Measurements from ENCODE around the gene GAL3ST3.
"Not testable (repeated sequence)": the region's sequence is repeated elsewhere in the genome, so short reads cannot be mapped to it uniquely, and the experiment has no call there.

The GAL3ST3 gene

GRCh38 chr11:66078949-66079348 lies 30.0 kb upstream of the GAL3ST3 start:
- Histone ChIP-seq H3K4me1 (ENCODE audit: control insufficient read depth, insufficient read depth, low read length) (peaks cover 43% of the 10 kb centered on the region), H3K36me3 (ENCODE audit: insufficient read depth, low read length) (peaks cover 22% of the 10 kb centered on the region)
- not testable (repeated sequence) for H3K27me3 ChIP-seq (ENCODE audit: control insufficient read depth, insufficient read depth, low read length); H3K9ac ChIP-seq (ENCODE audit: low read depth, low read length); H3K4me3 ChIP-seq (ENCODE audit: low read length); H3K4me2 ChIP-seq (ENCODE audit: low read length); H3K9me3 ChIP-seq (replicated peaks; ENCODE audit: low read length)

GRCh38 chr11:66077927-66078326 lies 29.0 kb upstream of the GAL3ST3 start:
- peaks cover 33% of the 10 kb centered on the region for H3K4me1 ChIP-seq (ENCODE audit: control insufficient read depth, insufficient read depth, low read length)
- no peaks in the 10 kb centered on the region for H3K27me3 ChIP-seq (ENCODE audit: control insufficient read depth, insufficient read depth, low read length)

GRCh38 chr11:66076561-66076960 lies 27.6 kb upstream of the GAL3ST3 start:
- no peaks in the 10 kb centered on the region for H3K27me3 ChIP-seq (ENCODE audit: control insufficient read depth, insufficient read depth, low read length)
- peaks cover 30% of the 10 kb centered on the region for H3K36me3 ChIP-seq (ENCODE audit: insufficient read depth, low read length)
- H3K4me1 ChIP-seq (ENCODE audit: control insufficient read depth, insufficient read depth, low read length): peaks cover 33% of the 10 kb centered on the region
- no peaks in the 10 kb centered on the region for H3K9me3 ChIP-seq (replicated peaks; ENCODE audit: low read length)
- H3K4me3 ChIP-seq (ENCODE audit: low read length): no peak overlapping the region
- H3K4me2 ChIP-seq (ENCODE audit: low read length): no peak overlapping the region
- no peak overlapping the region for H3K9ac ChIP-seq (ENCODE audit: low read depth, low read length)

More at GRCh38 chr11:66077927-66078326, 29.0 kb upstream of the GAL3ST3 start:
- Histone ChIP-seq H3K36me3 (ENCODE audit: insufficient read depth, low read length) (peaks cover 23% of the 10 kb centered on the region), H3K4me2 (ENCODE audit: low read length) (no peak overlapping the region), H3K9ac (ENCODE audit: low read depth, low read length) (no peak overlapping the region), H3K4me3 (ENCODE audit: low read length) (no peak overlapping the region), H3K9me3 (replicated peaks; ENCODE audit: low read length) (no peaks in the 10 kb centered on the region)

GRCh38 chr11:66075273-66075672 lies 26.3 kb upstream of the GAL3ST3 start:
- peaks cover 30% of the 10 kb centered on the region for H3K36me3 ChIP-seq (ENCODE audit: insufficient read depth, low read length)
- no peak overlapping the region for H3K9ac ChIP-seq (ENCODE audit: low read depth, low read length)
- H3K4me1 ChIP-seq (ENCODE audit: control insufficient read depth, insufficient read depth, low read length): peaks cover 20% of the 10 kb centered on the region
- H3K27me3 ChIP-seq (ENCODE audit: control insufficient read depth, insufficient read depth, low read length): no peaks in the 10 kb centered on the region
- H3K9me3 ChIP-seq (replicated peaks; ENCODE audit: low read length): no peaks in the 10 kb centered on the region
- no peak overlapping the region for H3K4me3 ChIP-seq (ENCODE audit: low read length)
- no peak overlapping the region for H3K4me2 ChIP-seq (ENCODE audit: low read length)

GRCh38 chr11:66073669-66074068 lies 24.7 kb upstream of the GAL3ST3 start:
- Histone ChIP-seq H3K9ac (ENCODE audit: low read depth, low read length) (no peak overlapping the region), H3K4me1 (ENCODE audit: control insufficient read depth, insufficient read depth, low read length) (peaks cover 29% of the 10 kb centered on the region), H3K4me3 (ENCODE audit: low read length) (no peak overlapping the region), H3K36me3 (ENCODE audit: insufficient read depth, low read length) (peaks cover 29% of the 10 kb centered on the region), H3K9me3 (replicated peaks; ENCODE audit: low read length) (no peaks in the 10 kb centered on the region), H3K4me2 (ENCODE audit: low read length) (no peak overlapping the region), H3K27me3 (ENCODE audit: control insufficient read depth, insufficient read depth, low read length) (no peaks in the 10 kb centered on the region)

GRCh38 chr11:66072518-66072917 lies 23.6 kb upstream of the GAL3ST3 start:
- Histone ChIP-seq H3K4me1 (ENCODE audit: control insufficient read depth, insufficient read depth, low read length) (peaks cover 33% of the 10 kb centered on the region), H3K9ac (ENCODE audit: low read depth, low read length) (no peak overlapping the region), H3K4me3 (ENCODE audit: low read length) (peak overlapping the region; percentile 17)

GRCh38 chr11:66072081-66072480 lies 23.1 kb upstream of the GAL3ST3 start:
- peak overlapping the region; percentile 87 for H3K9ac ChIP-seq (ENCODE audit: low read depth, low read length)
- H3K4me2 ChIP-seq (ENCODE audit: low read length): peak overlapping the region; percentile 87
- no peaks in the 10 kb centered on the region for H3K27me3 ChIP-seq (ENCODE audit: control insufficient read depth, insufficient read depth, low read length)
- H3K9me3 ChIP-seq (replicated peaks; ENCODE audit: low read length): no peaks in the 10 kb centered on the region
- H3K4me3 ChIP-seq (ENCODE audit: low read length): peak overlapping the region; percentile 91
- peaks cover 33% of the 10 kb centered on the region for H3K4me1 ChIP-seq (ENCODE audit: control insufficient read depth, insufficient read depth, low read length)
- peaks cover 38% of the 10 kb centered on the region for H3K36me3 ChIP-seq (ENCODE audit: insufficient read depth, low read length)

More at GRCh38 chr11:66072518-66072917, 23.6 kb upstream of the GAL3ST3 start:
- H3K36me3 ChIP-seq (ENCODE audit: insufficient read depth, low read length): peaks cover 33% of the 10 kb centered on the region
- H3K4me2 ChIP-seq (ENCODE audit: low read length): peak overlapping the region; percentile 87
- no peaks in the 10 kb centered on the region for H3K27me3 ChIP-seq (ENCODE audit: control insufficient read depth, insufficient read depth, low read length)
- H3K9me3 ChIP-seq (replicated peaks; ENCODE audit: low read length): no peaks in the 10 kb centered on the region

GRCh38 chr11:66071381-66071801 lies 22.4 kb upstream of the GAL3ST3 start:
- H3K27me3 ChIP-seq (ENCODE audit: control insufficient read depth, insufficient read depth, low read length): no peaks in the 10 kb centered on the region
- H3K4me3 ChIP-seq (ENCODE audit: low read length): peak overlapping the region; percentile 91
- H3K4me2 ChIP-seq (ENCODE audit: low read length): peak overlapping the region; percentile 87
- peaks cover 44% of the 10 kb centered on the region for H3K36me3 ChIP-seq (ENCODE audit: insufficient read depth, low read length)
- H3K9me3 ChIP-seq (replicated peaks; ENCODE audit: low read length): no peaks in the 10 kb centered on the region
- H3K9ac ChIP-seq (ENCODE audit: low read depth, low read length): peak overlapping the region; percentile 87
- peaks cover 27% of the 10 kb centered on the region for H3K4me1 ChIP-seq (ENCODE audit: control insufficient read depth, insufficient read depth, low read length)

GRCh38 chr11:66070604-66071380 lies 21.8 kb upstream of the GAL3ST3 start:
- Histone ChIP-seq H3K27me3 (ENCODE audit: control insufficient read depth, insufficient read depth, low read length) (no peaks in the 10 kb centered on the region), H3K4me2 (ENCODE audit: low read length) (peak overlapping the region; percentile 87), H3K9ac (ENCODE audit: low read depth, low read length) (peak overlapping the region; percentile 87), H3K4me3 (ENCODE audit: low read length) (peak overlapping the region; percentile 91), H3K9me3 (replicated peaks; ENCODE audit: low read length) (no peaks in the 10 kb centered on the region), H3K4me1 (ENCODE audit: control insufficient read depth, insufficient read depth, low read length) (peaks cover 27% of the 10 kb centered on the region), H3K36me3 (ENCODE audit: insufficient read depth, low read length) (peaks cover 50% of the 10 kb centered on the region)

GRCh38 chr11:66069715-66070603 lies 21.0 kb upstream of the GAL3ST3 start, which contains the start of gene PACS1:
Gene PACS1 (plus strand): TSS chr11:66070272. CDS start chr11:66070487, 215 bp downstream.
- peaks cover 57% of the 10 kb centered on the region for H3K36me3 ChIP-seq (ENCODE audit: insufficient read depth, low read length)
- H3K4me1 ChIP-seq (ENCODE audit: control insufficient read depth, insufficient read depth, low read length): peaks cover 27% of the 10 kb centered on the region
- no peaks in the 10 kb centered on the region for H3K27me3 ChIP-seq (ENCODE audit: control insufficient read depth, insufficient read depth, low read length)
- H3K4me2 ChIP-seq (ENCODE audit: low read length): peak within 1 kb of the TSS; percentile 87
- peak within 1 kb of the TSS; percentile 87 for H3K9ac ChIP-seq (ENCODE audit: low read depth, low read length)
- H3K4me3 ChIP-seq (ENCODE audit: low read length): peak within 1 kb of the TSS; percentile 91
- no peaks in the 10 kb centered on the region for H3K9me3 ChIP-seq (replicated peaks; ENCODE audit: low read length)

- H3K36me3 ChIP-seq (ENCODE audit: insufficient read depth, low read length): peaks cover 60% of the 10 kb centered on the region
- H3K27me3 ChIP-seq (ENCODE audit: control insufficient read depth, insufficient read depth, low read length): no peaks in the 10 kb centered on the region
- peak overlapping the region; percentile 87 for H3K9ac ChIP-seq (ENCODE audit: low read depth, low read length)
- H3K4me1 ChIP-seq (ENCODE audit: control insufficient read depth, insufficient read depth, low read length): peaks cover 27% of the 10 kb centered on the region
- peak overlapping the region; percentile 91 for H3K4me3 ChIP-seq (ENCODE audit: low read length)
- no peaks in the 10 kb centered on the region for H3K9me3 ChIP-seq (replicated peaks; ENCODE audit: low read length)
- peak overlapping the region; percentile 87 for H3K4me2 ChIP-seq (ENCODE audit: low read length)
Observed at GRCh38 chr11:66068923-66069714, 20.2 kb upstream of the GAL3ST3 start.

Data from skeletal muscle satellite cell (primary cell).